ENCODE measurements around the gene RNASEH2A. TPM values are rescaled to one million over a fixed set of nuclear protein-coding genes. Genes with fewer than 3 reads are reported as not detected.

The RNASEH2A gene
- total and polyA plus RNA-seq, 2 of the 4 experiments (the other 2 are of a cell fraction) = 34.9 to 44.6 TPM

- Histone ChIP-seq H4K5ac (ENCODE audit: low read depth, low read length) (peak within 1 kb of the TSS; percentile 43), H3K4ac (ENCODE audit: low read depth, low read length) (peak within 1 kb of the TSS; percentile 91), H2BK120ac (ENCODE audit: low read depth, low read length) (peak within 1 kb of the TSS; percentile 81), H3K18ac (ENCODE audit: low read depth, low read length) (peak within 1 kb of the TSS; percentile 33), H3K27ac (ENCODE audit: insufficient read depth, low read length) (peak within 1 kb of the TSS; percentile 51), H3K4me1 (ENCODE audit: control insufficient read depth, insufficient read depth, low read length) (peaks cover 17% of the 10 kb centered on the region), H3K4me2 (ENCODE audit: low read depth, low read length) (peak within 1 kb of the TSS; percentile 79), H2BK20ac (ENCODE audit: low read depth, low read length) (0 out of 2 replicates have a peak within 1 kb of the TSS, but pooled peaks have one; percentile 73), H2BK5ac (ENCODE audit: low read depth, low read length, poor library complexity, severe bottlenecking) (peak within 1 kb of the TSS; percentile 37), H3K14ac (replicated peaks; ENCODE audit: low read depth, low read length) (peak within 1 kb of the TSS; percentile 65), H4K20me1 (ENCODE audit: insufficient read depth, low read length) (no peaks in the 10 kb centered on the region), H3K9ac (ENCODE audit: low read depth, low read length) (peak within 1 kb of the TSS; percentile 71), H2AK5ac (ENCODE audit: low read depth, low read length) (peak within 1 kb of the TSS; percentile 94), H3K79me1 (ENCODE audit: low read depth in 1 of 2, low read length in 2 of 2) (peaks cover 0 to 32% of the 10 kb centered on the region in 2 experiments; a peak in 3 of 4 replicates), H2BK15ac (ENCODE audit: low read depth, low read length) (peak within 1 kb of the TSS; percentile 21; the same call in 1 of the 3 replicates), H3K23ac (ENCODE audit: low read depth, low read length) (0 out of 2 replicates have a peak within 1 kb of the TSS, but pooled peaks have one; percentile 52), H4K8ac (ENCODE audit: low read depth in 2 of 2, low read length in 2 of 2) (peak within 1 kb of the TSS; percentile 31 to 95; a peak in 3 of 4 replicates), H3K9me1 (ENCODE audit: insufficient read depth, low read length) (peaks cover 18% of the 10 kb centered on the region), H3K4me3 (ENCODE audit: insufficient read depth, low read depth, low read length) (peak within 1 kb of the TSS; percentile 75), H3K56ac (ENCODE audit: extremely low read depth, insufficient read depth, low read length) (no peak within 1 kb of the TSS), H3K9me3 (ENCODE audit: control insufficient read depth, insufficient read depth, low read length) (no peaks in the 10 kb centered on the region), H3K36me3 (ENCODE audit: control insufficient read depth, insufficient read depth, low read length) (no peaks in the 10 kb centered on the region; the same call in 1 of the 2 replicates), H4K91ac (ENCODE audit: insufficient read depth, low read depth, low read length) (peak within 1 kb of the TSS; percentile 81), H3K27me3 (ENCODE audit: control insufficient read depth, insufficient read depth, low read length) (no peaks in the 10 kb centered on the region), H2AK9ac (replicated peaks; ENCODE audit: low read depth, low read length, poor library complexity) (peak within 1 kb of the TSS; percentile 95), H2AFZ (replicated peaks; ENCODE audit: low read length, poor library complexity) (peak within 1 kb of the TSS; percentile 97)
- 9% methylated on average over 26 of the region's 58 CpGs; no CpG with 5 or more reads in 1 of the 2 experiments for WGBS, 2 experiments (ENCODE audit: extremely low coverage in 2 of 2, insufficient read length in 1 of 2)
- BruUV-seq (replicated peaks) = no TSS peak
- dilution Hi-C loops (cut with HindIII; ENCODE audit: low sequenced_read_pairs, unreplicated experiment) (no loop called here), intact Hi-C loops (cut with micrococcal nuclease) (no loop called here), in situ Hi-C loops (cut with MboI; ENCODE audit: low sequenced_read_pairs) (loop anchor here (5.0 to 25.0 kb wide), 2 partner anchors 62 to 1062 kb away; partner anchors contain the start of gene MAST1)
- DNase-seq (no peak), ATAC-seq (ENCODE audit: low read depth) (no peak)
- TF ChIP-seq RFX5 (IDR thresholded peaks at IDR 0.05; ENCODE audit: low read depth, low read length) = no peak
- peak; percentile 31; the same call in 1 of the 2 replicates for TF ChIP-seq MXI1 (IDR thresholded peaks at IDR 0.05; ENCODE audit: borderline replicate concordance, low read depth, low read length)
- TF ChIP-seq ELK1 (IDR thresholded peaks at IDR 0.05; ENCODE audit: borderline replicate concordance, low read depth, low read length) = no peak
- peak; percentile 63 for TF ChIP-seq USF2 (IDR thresholded peaks at IDR 0.05; ENCODE audit: low read depth, low read length)
- CTCF ChIA-PET = interaction anchor here (1.3 to 1.4 kb wide), 2 partner anchors 9 to 17 kb away, joined by 3 to 4 read pairs; no protein-coding TSS in a partner anchor
- POLR2A ChIA-PET (ENCODE audit: unreplicated experiment) = no interaction called here
These were observed 31.5 kb upstream of the RNASEH2A start, which contains the start of gene HOOK2 for GRCh38 chr19:12774588-12775555. TSS of gene HOOK2 (minus strand) at chr19:12775552. CDS start at chr19:12775449, 103 bp downstream.
